B cell (primary cell): ENCODE results near the gene HAS3. TPM values are rescaled to one million over a fixed set of nuclear protein-coding genes. Genes with fewer than 3 reads are reported as not detected.

Source experiments
- ATAC-seq: fragments of 200-7000 bp; cut with Tn5 transposase; one replicate; pipeline ENCODE4 v1.10.0; 2021; ENCODE audit warnings: low read depth, mild to moderate bottlenecking, moderate number of reproducible peaks, moderate library complexity
- CTCF ChIA-PET: fragments of 350-600 bp; sonication (Branson Sonifier 250); formaldehyde crosslinking; loops from one replicate; lab custom pipeline; 2021; ENCODE audit warnings: antibody characterized with exemption, inconsistent platforms; lab: Charles Lee
- POLR2A ChIA-PET: fragments of 350-600 bp; sonication (Branson Sonifier 250); formaldehyde crosslinking; loops from one replicate; lab custom pipeline; 2021; ENCODE audit warnings: antibody characterized with exemption; lab: Charles Lee
- DNase-seq: peaks from one replicate; pipeline ENCODE4 v3.0.0; 2013
- H2AFZ ChIP-seq: 2 replicates; pipeline ENCODE4 v1.6.1; 2012; ENCODE audit warnings: mild to moderate bottlenecking, low read depth, low read length; ENCODE audit not compliant: insufficient read depth, poor library complexity, severe bottlenecking
- H3K27ac ChIP-seq, 2 donors: 1 replicate in 1 of 2; 2 replicates in 1 of 2; pipeline ENCODE4 v1.5.1; 2012 to 2013; ENCODE audit warnings: low read length in 2 of 2, mild to moderate bottlenecking in 2 of 2, moderate library complexity in 1 of 2
- H3K27me3 ChIP-seq, 4 experiments: fragments of 200-600 bp in 1 of 4; sonication (generic) in 1 of 4; replicated peaks in 1 of 4; 1 replicate in 2 of 4; 2 replicates in 2 of 4; pipeline versions ENCODE4 v1.6.1 to v1.7.0; 2013 to 2016; ENCODE audit warnings: low read length in 3 of 4, mild to moderate bottlenecking in 2 of 4, mixed read lengths in 1 of 4, moderate library complexity in 1 of 4; ENCODE audit not compliant: insufficient read depth in 4 of 4, control insufficient read depth in 3 of 4; ENCODE audit errors: control extremely low read depth in 1 of 4
- H3K36me3 ChIP-seq, 2 experiments: replicated peaks in 1 of 2; 1 replicate in 1 of 2; 2 replicates in 1 of 2; pipeline versions ENCODE4 v1.6.1 to v1.7.1; 2013; ENCODE audit warnings: low read length in 1 of 2; ENCODE audit not compliant: insufficient read depth in 2 of 2, control insufficient read depth in 1 of 2; ENCODE audit errors: control extremely low read depth in 1 of 2, extremely low read depth in 1 of 2
- H3K4me1 ChIP-seq, 2 donors: fragments of 200-600 bp in 1 of 2; sonication (generic) in 1 of 2; 1 replicate in 1 of 2; 2 replicates in 1 of 2; pipeline versions ENCODE4 v1.5.1 to v1.6.1; 2013 to 2017; ENCODE audit warnings: low read length in 2 of 2; ENCODE audit not compliant: control insufficient read depth in 2 of 2, insufficient read depth in 2 of 2
- H3K4me2 ChIP-seq: replicated peaks from 2 replicates; pipeline ENCODE3; 2012; ENCODE audit warnings: mild to moderate bottlenecking, low read depth, low read length; ENCODE audit not compliant: poor library complexity, severe bottlenecking
- H3K4me3 ChIP-seq, 5 experiments: fragments of 200-600 bp in 1 of 5; sonication (generic) in 1 of 5; 1 replicate in 3 of 5; 2 replicates in 2 of 5; pipeline versions ENCODE4 v1.5.1 to v1.7.0; 2011 to 2016; ENCODE audit warnings: low read length in 4 of 5, mild to moderate bottlenecking in 4 of 5, low read depth in 2 of 5, control low read depth in 1 of 5, moderate library complexity in 1 of 5; ENCODE audit not compliant: insufficient read depth in 1 of 5; ENCODE audit errors: control extremely low read depth in 1 of 5, extremely low read depth in 1 of 5
- H3K79me2 ChIP-seq: fragments of 200-600 bp; sonication (generic); one replicate; pipeline ENCODE4 v1.6.0; 2016; ENCODE audit warnings: low read length; ENCODE audit not compliant: control insufficient read depth, insufficient read depth
- H3K9ac ChIP-seq: fragments of 200-600 bp; sonication (generic); 2 replicates; pipeline ENCODE4 v1.6.1; 2017; ENCODE audit warnings: mild to moderate bottlenecking, low read length, moderate library complexity
- H3K9me3 ChIP-seq, 3 donors: one replicate each; pipeline versions ENCODE4 v1.6.1 to v1.7.1; 2013; ENCODE audit warnings: low read length in 2 of 3; ENCODE audit not compliant: control insufficient read depth in 2 of 3, insufficient read depth in 1 of 3; ENCODE audit errors: control extremely low read depth in 1 of 3
- H4K20me1 ChIP-seq: 2 replicates; pipeline ENCODE4 v1.6.0; 2012; ENCODE audit warnings: mild to moderate bottlenecking, low read length; ENCODE audit not compliant: insufficient read depth, control insufficient read depth, poor library complexity, severe bottlenecking
- H3K27ac Mint-ChIP-seq: one replicate; pipeline ENCODE4 v1.8.0; 2021; ENCODE audit warnings: mixed read lengths
- H3K27me3 Mint-ChIP-seq: one replicate; pipeline ENCODE4 v1.8.0; 2021; ENCODE audit warnings: mixed read lengths
- H3K4me1 Mint-ChIP-seq: one replicate; pipeline ENCODE4 v1.8.0; 2021; ENCODE audit warnings: mixed read lengths
- H3K4me3 Mint-ChIP-seq: one replicate; pipeline ENCODE4 v1.8.0; 2021; ENCODE audit warnings: mixed read lengths
- H3K9me3 Mint-ChIP-seq: one replicate; pipeline ENCODE4 v1.8.0; 2022; ENCODE audit warnings: mixed read lengths; ENCODE audit not compliant: insufficient read depth
- EZH2 ChIP-seq: IDR thresholded peaks from 2 replicates; pipeline ENCODE4 v1.6.1; 2012; ENCODE audit warnings: borderline replicate concordance, low read depth, mild to moderate bottlenecking, moderate library complexity, low read length; ENCODE audit not compliant: insufficient read depth, poor library complexity, severe bottlenecking
- WGBS: methylation state at CpG from one replicate; pipeline ENCODE4 v1.1.5; 2013; ENCODE audit warnings: missing lambda C conversion rate; ENCODE audit not compliant: insufficient coverage; 5-methylcytosine and 5-hydroxymethylcytosine counted together
- intact Hi-C: fragments of 100-400 bp; cut with micrococcal nuclease; formaldehyde crosslinking; loops from one replicate; pipeline ENCODE4 v1.10.0; 2022
- polyA plus RNA-seq: library from polyadenylated mRNA; depleted of rRNA; stranded (reverse); fragments of >200 nt; gene quantifications from 2 replicates; pipeline ENCODE4 v1.2.3, GENCODE V29; 2012
- total RNA-seq, 2 donors: library from RNA; stranded (reverse); fragments of 120-200 nt in 1 of 2; gene quantifications; 1 replicate in 1 of 2; 2 replicates in 1 of 2; pipeline versions ENCODE4 v1.2.3 to v1.2.4, GENCODE V29; 2013 to 2022
- TF ChIP-seq, protein P1 (sequence below): fragments of 200-600 bp; IDR thresholded peaks from one replicate; pipeline ENCODE4 v1.8.0; 2022; ENCODE audit warnings: antibody characterized with exemption, mild to moderate bottlenecking

Gene HAS3
- total and polyA plus RNA-seq, 2 donors (not counting 1 experiment from before 2014, with no cell fraction given) = 1.4 to 2.6 TPM

DNA sequence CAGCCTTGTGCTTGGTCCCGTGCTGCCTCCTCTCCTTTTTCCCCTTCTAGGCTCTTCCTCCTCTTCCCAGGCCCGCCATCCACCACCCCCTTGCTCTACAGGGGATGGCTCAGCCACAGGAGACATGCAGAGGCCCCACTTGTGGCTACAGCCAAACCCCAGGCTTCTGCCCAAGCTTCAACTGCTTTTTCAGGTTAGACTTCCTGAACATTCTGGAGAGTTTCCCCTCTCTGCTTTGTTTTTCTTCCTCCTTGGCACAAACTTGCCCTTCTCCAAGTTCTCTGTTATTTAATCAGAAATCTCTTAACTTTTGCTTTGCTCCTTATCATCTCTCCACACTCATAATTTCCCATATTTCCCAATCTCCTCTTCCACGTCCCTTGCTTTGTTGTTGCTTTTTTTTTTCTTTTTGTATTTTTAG, 18.3 kb upstream of the HAS3 start:
- Histone ChIP-seq H3K4me3 (no peak overlapping the region), H3K9ac (no peak overlapping the region), H3K27ac (no peak overlapping the region), H3K27me3 (no peaks in the 10 kb centered on the region), H3K4me2 (no peak overlapping the region), H3K36me3 (peaks cover 2 to 18% of the 10 kb centered on the region in 2 experiments), H2AFZ (no peak overlapping the region), H3K9me3 (no peaks in the 10 kb centered on the region), H3K4me1 (no peaks in the 10 kb centered on the region), H4K20me1 (no peaks in the 10 kb centered on the region), H3K79me2 (no peaks in the 10 kb centered on the region)
- intact Hi-C loops = no loop called here
- 6% methylated on average over 2 of the region's 3 CpGs for WGBS
- no peak for TF ChIP-seq EZH2
- TF ChIP-seq, protein P1, sequence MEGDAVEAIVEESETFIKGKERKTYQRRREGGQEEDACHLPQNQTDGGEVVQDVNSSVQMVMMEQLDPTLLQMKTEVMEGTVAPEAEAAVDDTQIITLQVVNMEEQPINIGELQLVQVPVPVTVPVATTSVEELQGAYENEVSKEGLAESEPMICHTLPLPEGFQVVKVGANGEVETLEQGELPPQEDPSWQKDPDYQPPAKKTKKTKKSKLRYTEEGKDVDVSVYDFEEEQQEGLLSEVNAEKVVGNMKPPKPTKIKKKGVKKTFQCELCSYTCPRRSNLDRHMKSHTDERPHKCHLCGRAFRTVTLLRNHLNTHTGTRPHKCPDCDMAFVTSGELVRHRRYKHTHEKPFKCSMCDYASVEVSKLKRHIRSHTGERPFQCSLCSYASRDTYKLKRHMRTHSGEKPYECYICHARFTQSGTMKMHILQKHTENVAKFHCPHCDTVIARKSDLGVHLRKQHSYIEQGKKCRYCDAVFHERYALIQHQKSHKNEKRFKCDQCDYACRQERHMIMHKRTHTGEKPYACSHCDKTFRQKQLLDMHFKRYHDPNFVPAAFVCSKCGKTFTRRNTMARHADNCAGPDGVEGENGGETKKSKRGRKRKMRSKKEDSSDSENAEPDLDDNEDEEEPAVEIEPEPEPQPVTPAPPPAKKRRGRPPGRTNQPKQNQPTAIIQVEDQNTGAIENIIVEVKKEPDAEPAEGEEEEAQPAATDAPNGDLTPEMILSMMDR = no peak
- no peaks in the 10 kb centered on the region for H3K27me3 Mint-ChIP-seq
- CTCF ChIA-PET = no interaction called here
- no peaks in the 10 kb centered on the region for H3K4me1 Mint-ChIP-seq
- H3K4me3 Mint-ChIP-seq = no peak overlapping the region
- ATAC-seq = no peak
- H3K27ac Mint-ChIP-seq = no peak overlapping the region
- H3K9me3 Mint-ChIP-seq = no peaks in the 10 kb centered on the region
- no peak for DNase-seq
- POLR2A ChIA-PET = no interaction called here

DNA sequence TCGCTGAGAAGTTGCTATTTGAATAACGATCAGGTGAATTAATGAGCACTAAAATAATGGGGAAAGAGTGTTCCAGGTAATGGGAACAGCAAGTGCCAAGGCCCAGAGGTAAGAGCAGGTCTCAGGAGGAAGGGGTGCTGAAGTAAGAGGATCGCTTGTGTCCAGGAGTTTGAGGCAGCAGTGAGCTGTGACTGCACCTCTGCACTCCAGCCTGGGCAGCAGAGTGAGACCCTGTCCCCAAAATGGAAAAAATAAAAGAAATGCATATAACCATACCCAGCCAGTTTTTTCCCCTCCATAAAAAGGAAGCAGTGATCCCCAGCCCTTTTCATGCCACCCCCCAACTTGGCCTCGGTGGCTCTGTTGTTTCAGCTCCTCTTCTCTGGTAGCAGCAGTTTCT, 16.8 kb upstream of the HAS3 start:
- H3K4me3 Mint-ChIP-seq = no peak overlapping the region
- Histone ChIP-seq H2AFZ (no peak overlapping the region), H4K20me1 (no peaks in the 10 kb centered on the region), H3K9me3 (no peaks in the 10 kb centered on the region), H3K36me3 (peaks cover 2 to 13% of the 10 kb centered on the region in 2 experiments), H3K79me2 (no peaks in the 10 kb centered on the region), H3K4me3 (no peak overlapping the region), H3K4me2 (no peak overlapping the region), H3K27ac (no peak overlapping the region), H3K27me3 (no peaks in the 10 kb centered on the region), H3K9ac (no peak overlapping the region), H3K4me1 (no peaks in the 10 kb centered on the region)
- DNase-seq (no peak), ATAC-seq (no peak)
- intact Hi-C loops = no loop called here
- WGBS = 83% methylated on average over 4 of the region's 4 CpGs
- no peaks in the 10 kb centered on the region for H3K27me3 Mint-ChIP-seq
- H3K27ac Mint-ChIP-seq = no peak overlapping the region
- ChIA-PET CTCF (interaction anchor here (0.6 to 1.6 kb wide), 2 partner anchors 31 to 871 kb away, joined by 3 read pairs; no protein-coding TSS in a partner anchor), POLR2A (no interaction called here)
- no peaks in the 10 kb centered on the region for H3K9me3 Mint-ChIP-seq
- no peaks in the 10 kb centered on the region for H3K4me1 Mint-ChIP-seq
- TF ChIP-seq, protein P1 = no peak
- no peak for TF ChIP-seq EZH2
